NT2/D1 (cell line): ENCODE measurements around the gene BCL2.

Source experiments
- DNase-seq: peaks from one replicate; pipeline ENCODE4 v3.0.0-alpha.2; 2011; ENCODE audit warnings: low read depth, low spot score
- H3K27me3 ChIP-seq: 2 replicates; pipeline ENCODE4 v1.6.0; 2011; ENCODE audit warnings: mild to moderate bottlenecking; ENCODE audit not compliant: insufficient read length, insufficient read depth
- H3K36me3 ChIP-seq: 2 replicates; pipeline ENCODE4 v1.6.1; 2011; ENCODE audit warnings: mild to moderate bottlenecking, low read length, mixed read lengths; ENCODE audit not compliant: insufficient read depth, insufficient read length
- H3K4me1 ChIP-seq: 2 replicates; pipeline ENCODE4 v1.5.1; 2011; ENCODE audit not compliant: insufficient read depth, insufficient read length
- H3K4me3 ChIP-seq: 2 replicates; pipeline ENCODE4 v1.5.1; 2011; ENCODE audit warnings: low read depth; ENCODE audit not compliant: insufficient read length
- H3K9ac ChIP-seq: 2 replicates; pipeline ENCODE4 v1.6.0; 2011; ENCODE audit warnings: low read depth; ENCODE audit not compliant: insufficient read length
- H3K9me3 ChIP-seq: 2 replicates; pipeline ENCODE4 v1.5.1; 2011; ENCODE audit warnings: mild to moderate bottlenecking, low read length; ENCODE audit not compliant: insufficient read depth
- SUZ12 ChIP-seq: IDR thresholded peaks from 2 replicates; pipeline ENCODE4 v1.6.1; 2011; ENCODE audit not compliant: insufficient read length, insufficient read depth; ENCODE audit errors: extremely low read depth
- YY1 ChIP-seq: IDR thresholded peaks from 2 replicates; pipeline ENCODE4 v1.6.1; 2011; ENCODE audit not compliant: insufficient read length, insufficient read depth
- ZNF274 ChIP-seq: IDR thresholded peaks from 2 replicates; pipeline ENCODE4 v1.6.1; 2011; ENCODE audit warnings: mild to moderate bottlenecking, low read depth, low read length

The BCL2 gene

DNA sequence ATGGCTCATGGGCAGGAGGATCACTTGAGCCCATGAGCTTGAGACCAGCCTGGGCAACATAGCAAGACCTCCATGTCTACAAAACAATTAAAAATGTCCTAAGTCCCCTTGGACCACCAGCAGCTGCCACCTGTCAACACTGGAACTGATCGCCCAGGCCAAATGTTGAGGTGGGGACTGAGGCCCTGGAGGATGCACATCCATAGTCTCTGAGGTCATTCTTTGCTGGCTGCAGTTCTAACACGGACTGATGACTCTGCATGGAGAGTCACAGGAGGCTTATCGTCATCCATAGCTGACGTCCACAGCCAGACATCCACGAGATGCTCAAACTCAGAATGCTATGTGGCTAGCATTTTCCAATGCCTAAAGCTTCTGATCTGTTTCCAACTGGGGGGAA, 151.3 kb downstream of the BCL2 start:
- no peak for TF ChIP-seq ZNF274
- TF ChIP-seq SUZ12 = no peak
- no peak for TF ChIP-seq YY1
- Histone ChIP-seq H3K4me3 (no peak overlapping the region), H3K36me3 (no peaks in the 10 kb centered on the region), H3K9ac (no peak overlapping the region), H3K9me3 (no peaks in the 10 kb centered on the region), H3K4me1 (no peaks in the 10 kb centered on the region), H3K27me3 (no peaks in the 10 kb centered on the region)
- DNase-seq = no peak

- Histone ChIP-seq H3K4me3 (no peak overlapping the region), H3K9me3 (no peaks in the 10 kb centered on the region), H3K27me3 (no peaks in the 10 kb centered on the region), H3K4me1 (no peaks in the 10 kb centered on the region), H3K9ac (no peak overlapping the region), H3K36me3 (no peaks in the 10 kb centered on the region)
- DNase-seq = no peak
- no peak for TF ChIP-seq ZNF274
- TF ChIP-seq YY1 = no peak
- TF ChIP-seq SUZ12 = no peak
Measured at GRCh38 chr18:63166142-63166541, 153.4 kb downstream of the BCL2 start.

GRCh38 chr18:63164396-63164795, 155.2 kb downstream of the BCL2 start:
- Histone ChIP-seq H3K4me3 (no peak overlapping the region), H3K9me3 (no peaks in the 10 kb centered on the region), H3K36me3 (no peaks in the 10 kb centered on the region), H3K27me3 (no peaks in the 10 kb centered on the region), H3K9ac (no peak overlapping the region), H3K4me1 (no peaks in the 10 kb centered on the region)
- no peak for DNase-seq
- TF ChIP-seq YY1 = no peak
- no peak for TF ChIP-seq ZNF274
- TF ChIP-seq SUZ12 = no peak

- Histone ChIP-seq H3K27me3 (no peaks in the 10 kb centered on the region), H3K36me3 (no peaks in the 10 kb centered on the region), H3K9me3 (no peaks in the 10 kb centered on the region), H3K4me3 (no peak overlapping the region), H3K9ac (no peak overlapping the region), H3K4me1 (no peaks in the 10 kb centered on the region)
- TF ChIP-seq ZNF274 (no peak), SUZ12 (no peak), YY1 (no peak)
- DNase-seq = no peak
Measured at GRCh38 chr18:63162271-63163014, 157.1 kb downstream of the BCL2 start.

- H3K4me3 ChIP-seq = no peak overlapping the region
- H3K9ac ChIP-seq = no peak overlapping the region
- TF ChIP-seq ZNF274 = no peak
- H3K9me3 ChIP-seq = no peaks in the 10 kb centered on the region
- no peaks in the 10 kb centered on the region for H3K27me3 ChIP-seq
- H3K4me1 ChIP-seq = no peaks in the 10 kb centered on the region
- no peak for DNase-seq
- H3K36me3 ChIP-seq = no peaks in the 10 kb centered on the region
Measured at GRCh38 chr18:63161761-63162195, 157.8 kb downstream of the BCL2 start.

GRCh38 chr18:63161032-63161760, 158.4 kb downstream of the BCL2 start:
- no peak overlapping the region for H3K9ac ChIP-seq
- no peaks in the 10 kb centered on the region for H3K27me3 ChIP-seq
- DNase-seq = no peak
- H3K9me3 ChIP-seq = no peaks in the 10 kb centered on the region
- H3K4me3 ChIP-seq = no peak overlapping the region
- peaks cover 2% of the 10 kb centered on the region for H3K4me1 ChIP-seq
- no peaks in the 10 kb centered on the region for H3K36me3 ChIP-seq
- TF ChIP-seq ZNF274 (no peak), YY1 (no peak), SUZ12 (no peak)

DNA sequence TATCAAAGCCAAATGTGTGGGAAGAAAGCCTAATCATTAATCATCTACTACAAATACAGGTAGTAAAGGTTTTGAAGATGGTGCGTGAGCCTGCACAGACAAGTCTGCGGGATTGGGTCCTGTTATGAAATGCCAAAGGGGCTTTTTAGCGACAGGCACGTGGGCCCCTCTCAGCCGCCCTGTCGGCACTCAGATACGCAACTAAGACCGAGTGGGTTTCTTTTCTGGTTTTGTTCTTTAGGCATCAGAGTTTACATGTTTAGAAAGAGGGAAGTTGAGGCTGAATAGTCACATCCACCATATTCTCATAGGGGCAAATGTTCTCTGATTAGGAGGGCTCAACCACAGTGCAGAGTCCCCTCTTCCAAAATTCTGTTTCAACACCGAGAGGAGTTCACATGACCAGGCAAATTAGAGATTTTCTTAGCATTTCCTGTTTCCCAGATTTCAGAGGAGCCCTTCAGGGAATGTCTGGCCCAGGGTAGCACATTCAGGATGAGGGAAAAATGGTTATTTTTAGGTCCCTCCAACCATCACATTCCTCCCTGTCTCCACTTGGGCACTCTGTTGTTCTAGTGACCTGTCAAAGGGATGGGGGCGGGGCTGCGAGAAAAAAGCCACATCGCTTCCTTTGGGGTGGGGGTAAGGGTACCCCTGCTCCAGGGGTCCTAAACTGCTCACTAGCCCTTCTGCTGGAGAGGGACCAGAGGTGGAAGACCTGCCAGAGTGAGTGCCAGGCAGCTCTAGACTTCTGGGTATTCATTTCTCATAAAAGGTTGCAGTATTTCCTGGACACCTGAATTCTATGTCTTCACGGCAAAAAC, 159.2 kb downstream of the BCL2 start:
- TF ChIP-seq YY1 (no peak), ZNF274 (no peak), SUZ12 (no peak)
- H3K4me1 ChIP-seq = peaks cover 6% of the 10 kb centered on the region

More for the DNA sequence above, 159.2 kb downstream of the BCL2 start:
- Histone ChIP-seq H3K4me3 (no peak overlapping the region), H3K27me3 (no peaks in the 10 kb centered on the region), H3K9me3 (no peaks in the 10 kb centered on the region), H3K9ac (no peak overlapping the region), H3K36me3 (no peaks in the 10 kb centered on the region)
- DNase-seq = no peak
